ENCODE data around the gene NPFF.

DNA sequence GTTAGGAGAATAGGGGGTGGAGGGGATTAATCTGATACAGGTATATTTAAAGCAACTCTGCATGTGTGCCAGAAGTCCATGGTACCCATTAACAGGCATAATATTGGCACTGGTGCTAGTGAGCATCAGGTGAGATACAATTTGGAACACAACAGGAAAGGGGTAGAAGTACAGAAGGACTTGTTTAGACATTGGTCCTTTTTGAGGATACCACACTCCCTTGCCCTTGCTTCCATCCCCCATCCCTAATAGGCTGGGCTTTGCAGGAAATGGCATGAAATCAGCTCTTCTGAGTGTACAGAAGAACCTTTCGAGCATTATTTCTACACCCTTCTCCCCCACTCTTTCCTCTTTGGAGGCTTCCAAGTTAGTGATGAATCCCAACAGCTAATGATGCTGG lies 39.0 kb downstream of the NPFF start:
- TF ChIP-seq, protein P1, sequence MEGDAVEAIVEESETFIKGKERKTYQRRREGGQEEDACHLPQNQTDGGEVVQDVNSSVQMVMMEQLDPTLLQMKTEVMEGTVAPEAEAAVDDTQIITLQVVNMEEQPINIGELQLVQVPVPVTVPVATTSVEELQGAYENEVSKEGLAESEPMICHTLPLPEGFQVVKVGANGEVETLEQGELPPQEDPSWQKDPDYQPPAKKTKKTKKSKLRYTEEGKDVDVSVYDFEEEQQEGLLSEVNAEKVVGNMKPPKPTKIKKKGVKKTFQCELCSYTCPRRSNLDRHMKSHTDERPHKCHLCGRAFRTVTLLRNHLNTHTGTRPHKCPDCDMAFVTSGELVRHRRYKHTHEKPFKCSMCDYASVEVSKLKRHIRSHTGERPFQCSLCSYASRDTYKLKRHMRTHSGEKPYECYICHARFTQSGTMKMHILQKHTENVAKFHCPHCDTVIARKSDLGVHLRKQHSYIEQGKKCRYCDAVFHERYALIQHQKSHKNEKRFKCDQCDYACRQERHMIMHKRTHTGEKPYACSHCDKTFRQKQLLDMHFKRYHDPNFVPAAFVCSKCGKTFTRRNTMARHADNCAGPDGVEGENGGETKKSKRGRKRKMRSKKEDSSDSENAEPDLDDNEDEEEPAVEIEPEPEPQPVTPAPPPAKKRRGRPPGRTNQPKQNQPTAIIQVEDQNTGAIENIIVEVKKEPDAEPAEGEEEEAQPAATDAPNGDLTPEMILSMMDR (IDR thresholded peaks at IDR 0.05): no peak
- TF ChIP-seq POLR2A (IDR thresholded peaks at IDR 0.05): no peak
- no peak for TF ChIP-seq POLR2AphosphoS5 (IDR thresholded peaks at IDR 0.05)

Data from sigmoid colon (tissue), 4 donors.